ENCODE measurements around the gene EBF4. TPM values are rescaled to one million over a fixed set of nuclear protein-coding genes. Genes with fewer than 3 reads are reported as not detected.

EBF4 gene
- polyA plus RNA-seq, 1 donor from 2014 or later, result 13.2 TPM

GRCh38 chr20:2748551-2749342, 56.2 kb downstream of the EBF4 start:
- Histone ChIP-seq H3F3A (ENCODE audit: insufficient read depth, low read length, poor library complexity, severe bottlenecking) (no peaks in the 10 kb centered on the region), H3K9me3 (ENCODE audit: low read length) (no peaks in the 10 kb centered on the region), H3K36me3 (ENCODE audit: insufficient read depth, low read length) (no peaks in the 10 kb centered on the region), H3K9me2 (ENCODE audit: insufficient read depth, low read length) (no peaks in the 10 kb centered on the region), H3K4me3 (ENCODE audit: low read length) (no peak overlapping the region), H3K27ac (ENCODE audit: low read length) (no peak overlapping the region), H3K4me2 (ENCODE audit: low read length) (no peak overlapping the region), H3K9ac (ENCODE audit: low read length) (no peak overlapping the region), H2AFZ (ENCODE audit: low read depth, low read length) (no peak overlapping the region), H3K79me2 (replicated peaks; ENCODE audit: insufficient read depth, low read length) (no peaks in the 10 kb centered on the region), H3K27me3 (ENCODE audit: insufficient read depth, low read depth, low read length) (peaks cover 67% of the 10 kb centered on the region), H4K20me1 (ENCODE audit: insufficient read depth) (no peaks in the 10 kb centered on the region)
- TF ChIP-seq CTCF (IDR thresholded peaks at IDR 0.05; ENCODE audit: poor library complexity, severe bottlenecking) (no peak), POLR2AphosphoS5 (IDR thresholded peaks at IDR 0.05) (no peak), SMC3 (conservative IDR thresholded peaks at IDR 0.05; ENCODE audit: poor library complexity) (no peak), EZH2 (IDR thresholded peaks at IDR 0.05; ENCODE audit: borderline replicate concordance, insufficient read depth, low read length, poor library complexity, severe bottlenecking) (no peak), EP300 (conservative IDR thresholded peaks at IDR 0.05; ENCODE audit: poor library complexity, severe bottlenecking) (no peak), MXI1 (conservative IDR thresholded peaks at IDR 0.05; ENCODE audit: poor library complexity, severe bottlenecking) (no peak), REST (IDR thresholded peaks at IDR 0.05; ENCODE audit: borderline replicate concordance) (no peak), RAD21 (conservative IDR thresholded peaks at IDR 0.05) (no peak), TAF1 (IDR thresholded peaks at IDR 0.05; ENCODE audit: low read depth) (no peak)

- H3K9me2 ChIP-seq (ENCODE audit: insufficient read depth, low read length), result no peaks in the 10 kb centered on the region
- no peak overlapping the region for H3K27ac ChIP-seq (ENCODE audit: low read length)
- H3K36me3 ChIP-seq (ENCODE audit: insufficient read depth, low read length), result no peaks in the 10 kb centered on the region
- H2AFZ ChIP-seq (ENCODE audit: low read depth, low read length), result no peak overlapping the region
- no peaks in the 10 kb centered on the region for H3K9me3 ChIP-seq (ENCODE audit: low read length)
- H3K27me3 ChIP-seq (ENCODE audit: insufficient read depth, low read depth, low read length), result peaks cover 74% of the 10 kb centered on the region
- H3K4me2 ChIP-seq (ENCODE audit: low read length), result no peak overlapping the region
- H4K20me1 ChIP-seq (ENCODE audit: insufficient read depth), result no peaks in the 10 kb centered on the region
- TF ChIP-seq CTCF (IDR thresholded peaks at IDR 0.05; ENCODE audit: poor library complexity, severe bottlenecking), result no peak
- TF ChIP-seq EP300 (conservative IDR thresholded peaks at IDR 0.05; ENCODE audit: poor library complexity, severe bottlenecking), result no peak
- no peak for TF ChIP-seq TAF1 (IDR thresholded peaks at IDR 0.05; ENCODE audit: low read depth)
- TF ChIP-seq REST (IDR thresholded peaks at IDR 0.05; ENCODE audit: borderline replicate concordance), result no peak
- no peak for TF ChIP-seq RAD21 (conservative IDR thresholded peaks at IDR 0.05)
- no peak for TF ChIP-seq SMC3 (conservative IDR thresholded peaks at IDR 0.05; ENCODE audit: poor library complexity)
- TF ChIP-seq POLR2AphosphoS5 (IDR thresholded peaks at IDR 0.05), result no peak
- no peak for TF ChIP-seq MXI1 (conservative IDR thresholded peaks at IDR 0.05; ENCODE audit: poor library complexity, severe bottlenecking)
- TF ChIP-seq EZH2 (IDR thresholded peaks at IDR 0.05; ENCODE audit: borderline replicate concordance, insufficient read depth, low read length, poor library complexity, severe bottlenecking), result no peak
- no peak overlapping the region for H3K4me3 ChIP-seq (ENCODE audit: low read length)
- no peak overlapping the region for H3K9ac ChIP-seq (ENCODE audit: low read length)
- H3F3A ChIP-seq (ENCODE audit: insufficient read depth, low read length, poor library complexity, severe bottlenecking), result no peaks in the 10 kb centered on the region
- no peaks in the 10 kb centered on the region for H3K79me2 ChIP-seq (replicated peaks; ENCODE audit: insufficient read depth, low read length)
Measured at GRCh38 chr20:2749343-2749950, 56.9 kb downstream of the EBF4 start.

Data from neural cell (in vitro differentiated cells).